ENCODE results near the gene B3GALNT1. TPM values are rescaled to one million over a fixed set of nuclear protein-coding genes. Genes with fewer than 3 reads are reported as not detected.

B3GALNT1 gene
- total RNA-seq, 4 donors from 2014 or later: 4.0 to 9.9 (median 5.7) TPM

DNA sequence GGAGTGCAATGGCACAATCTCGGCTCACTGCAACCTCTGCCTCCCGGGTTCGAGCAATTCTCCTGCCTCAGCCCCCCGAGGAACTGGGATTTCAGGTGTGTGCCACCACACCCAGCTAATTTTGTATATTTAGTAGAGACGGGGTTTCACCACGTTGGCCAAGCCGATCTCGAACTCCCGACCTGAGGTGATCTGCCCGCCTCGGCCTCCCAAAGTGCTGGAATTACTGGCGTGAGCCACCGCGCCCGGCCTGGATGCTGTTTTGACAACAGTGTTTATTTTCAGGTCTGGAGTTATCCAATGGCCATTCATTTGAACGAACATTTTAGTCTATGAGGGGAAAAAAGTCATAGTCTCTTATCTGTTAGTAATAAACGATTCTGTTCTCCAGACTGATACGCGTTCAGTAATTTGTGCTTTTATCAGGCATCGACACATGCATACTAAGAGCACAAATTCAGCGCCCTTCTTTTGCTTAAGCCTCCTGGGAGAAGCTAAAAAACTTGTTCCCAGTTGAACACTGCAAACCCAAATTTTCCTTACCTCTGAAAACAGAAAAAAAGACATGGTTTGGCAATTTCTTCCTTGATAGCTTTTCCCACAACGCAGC, 1.3 kb downstream of the B3GALNT1 start:
- TF ChIP-seq, protein P1, sequence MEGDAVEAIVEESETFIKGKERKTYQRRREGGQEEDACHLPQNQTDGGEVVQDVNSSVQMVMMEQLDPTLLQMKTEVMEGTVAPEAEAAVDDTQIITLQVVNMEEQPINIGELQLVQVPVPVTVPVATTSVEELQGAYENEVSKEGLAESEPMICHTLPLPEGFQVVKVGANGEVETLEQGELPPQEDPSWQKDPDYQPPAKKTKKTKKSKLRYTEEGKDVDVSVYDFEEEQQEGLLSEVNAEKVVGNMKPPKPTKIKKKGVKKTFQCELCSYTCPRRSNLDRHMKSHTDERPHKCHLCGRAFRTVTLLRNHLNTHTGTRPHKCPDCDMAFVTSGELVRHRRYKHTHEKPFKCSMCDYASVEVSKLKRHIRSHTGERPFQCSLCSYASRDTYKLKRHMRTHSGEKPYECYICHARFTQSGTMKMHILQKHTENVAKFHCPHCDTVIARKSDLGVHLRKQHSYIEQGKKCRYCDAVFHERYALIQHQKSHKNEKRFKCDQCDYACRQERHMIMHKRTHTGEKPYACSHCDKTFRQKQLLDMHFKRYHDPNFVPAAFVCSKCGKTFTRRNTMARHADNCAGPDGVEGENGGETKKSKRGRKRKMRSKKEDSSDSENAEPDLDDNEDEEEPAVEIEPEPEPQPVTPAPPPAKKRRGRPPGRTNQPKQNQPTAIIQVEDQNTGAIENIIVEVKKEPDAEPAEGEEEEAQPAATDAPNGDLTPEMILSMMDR (IDR thresholded peaks at IDR 0.05; ENCODE audit: low read depth): no peak

DNA sequence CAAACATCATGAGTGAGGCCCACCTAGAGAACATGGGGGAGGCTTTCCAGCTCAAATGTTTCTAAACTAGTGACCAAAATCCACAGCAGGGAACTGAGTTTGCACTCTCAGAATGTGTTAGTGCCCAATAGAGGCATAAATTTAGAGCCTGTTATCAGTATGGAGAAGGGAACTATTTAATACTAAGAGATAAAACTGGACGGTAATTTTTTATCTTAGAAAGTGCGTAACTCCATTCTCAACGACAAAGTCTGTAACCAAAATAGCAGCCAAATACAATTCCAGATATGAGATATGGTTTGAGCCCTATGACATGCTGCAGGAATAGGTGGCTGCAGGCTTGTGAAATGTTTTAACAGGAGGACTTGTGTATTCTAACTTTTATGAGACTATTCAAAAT, 3.5 kb downstream of the B3GALNT1 start:
- TF ChIP-seq, protein P1 (IDR thresholded peaks at IDR 0.05; ENCODE audit: low read depth): no peak

DNA sequence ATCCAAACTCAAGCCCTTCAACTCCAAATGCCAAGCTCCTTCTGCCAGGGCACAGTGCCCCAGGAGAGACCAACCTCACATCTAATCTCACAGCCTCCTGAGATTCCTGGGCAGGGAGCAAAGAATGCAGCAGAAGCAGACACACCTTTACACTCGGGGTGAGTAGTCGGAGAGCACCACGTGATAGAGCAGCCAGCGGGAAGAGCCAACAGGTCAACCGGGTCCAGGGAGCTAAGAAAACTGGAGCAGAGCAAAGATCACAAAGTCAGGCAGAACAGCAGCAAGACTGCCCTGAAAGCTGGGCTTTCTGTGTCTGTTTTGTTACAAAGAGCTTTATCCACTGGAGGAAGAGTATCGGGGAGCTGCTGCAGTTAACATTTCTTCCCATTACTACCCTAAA, 4.2 kb downstream of the B3GALNT1 start:
- TF ChIP-seq, protein P1 (IDR thresholded peaks at IDR 0.05; ENCODE audit: low read depth): no peak

DNA sequence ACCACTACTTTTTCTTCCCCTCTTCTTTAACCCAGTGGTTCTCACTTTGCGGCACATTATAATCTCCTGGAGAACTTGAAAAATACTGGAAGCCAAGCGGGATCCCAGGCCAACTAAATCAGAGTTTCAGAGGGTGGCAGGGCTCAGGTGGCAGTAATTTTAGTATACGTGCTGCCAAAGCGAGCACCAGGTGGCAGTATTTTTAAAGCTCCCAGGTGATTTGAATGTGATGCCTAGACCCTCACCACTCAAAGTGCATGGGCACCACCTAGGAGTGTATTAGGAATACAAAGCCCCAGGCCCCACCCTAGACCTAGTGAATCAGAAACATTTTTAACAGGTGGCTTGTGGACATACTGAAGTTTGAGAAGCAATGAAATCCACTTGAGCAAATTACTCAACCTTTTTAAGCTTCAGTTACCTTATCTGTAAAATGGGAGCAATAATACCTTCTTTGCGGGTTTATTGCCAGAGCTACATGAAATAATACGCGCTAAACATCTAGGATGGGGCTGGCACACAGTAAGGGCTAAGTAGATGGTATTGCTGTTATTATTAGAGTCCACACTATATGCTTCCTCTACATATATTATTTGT, 8.3 kb downstream of the B3GALNT1 start:
- TF ChIP-seq, protein P1 (IDR thresholded peaks at IDR 0.05; ENCODE audit: low read depth): no peak

DNA sequence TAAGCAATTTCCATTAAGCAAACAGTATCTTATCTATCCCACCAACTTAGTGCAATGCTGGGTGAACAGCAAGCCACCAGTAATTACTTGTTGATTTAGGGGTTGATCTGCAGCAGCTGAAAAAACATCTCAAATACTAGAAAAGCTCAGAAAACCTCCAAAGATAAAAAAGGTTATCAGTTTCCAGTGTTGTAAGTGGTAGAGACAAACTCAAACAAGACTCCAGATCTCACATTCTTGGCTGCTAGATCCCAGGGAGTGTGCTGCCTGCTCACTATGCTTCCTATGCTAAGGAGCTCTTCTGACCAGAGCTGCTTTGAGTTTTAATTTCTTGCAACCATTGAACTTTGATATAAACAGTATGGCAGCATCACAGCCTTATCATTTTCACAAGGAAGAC, 11.3 kb downstream of the B3GALNT1 start:
- TF ChIP-seq, protein P1 (IDR thresholded peaks at IDR 0.05; ENCODE audit: low read depth): no peak

DNA sequence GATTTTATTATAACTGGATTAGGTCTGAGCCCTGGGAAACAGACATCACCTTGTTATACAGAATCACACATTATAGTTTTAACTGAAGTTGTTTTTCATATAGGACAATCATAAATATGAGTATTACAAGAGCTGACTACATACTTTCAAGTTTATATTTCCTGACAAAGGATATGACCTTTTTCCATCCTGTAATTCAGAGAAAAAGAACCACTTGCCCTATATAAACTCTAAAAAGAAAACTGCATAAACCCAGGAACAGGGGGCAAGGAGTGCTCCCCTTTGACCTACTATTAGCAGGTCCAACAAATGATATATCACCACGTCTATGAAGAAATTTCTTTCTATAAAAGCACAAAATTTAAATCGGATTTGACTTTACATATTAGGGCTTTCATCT, 20.9 kb downstream of the B3GALNT1 start:
- TF ChIP-seq, protein P1 (IDR thresholded peaks at IDR 0.05; ENCODE audit: low read depth): no peak

DNA sequence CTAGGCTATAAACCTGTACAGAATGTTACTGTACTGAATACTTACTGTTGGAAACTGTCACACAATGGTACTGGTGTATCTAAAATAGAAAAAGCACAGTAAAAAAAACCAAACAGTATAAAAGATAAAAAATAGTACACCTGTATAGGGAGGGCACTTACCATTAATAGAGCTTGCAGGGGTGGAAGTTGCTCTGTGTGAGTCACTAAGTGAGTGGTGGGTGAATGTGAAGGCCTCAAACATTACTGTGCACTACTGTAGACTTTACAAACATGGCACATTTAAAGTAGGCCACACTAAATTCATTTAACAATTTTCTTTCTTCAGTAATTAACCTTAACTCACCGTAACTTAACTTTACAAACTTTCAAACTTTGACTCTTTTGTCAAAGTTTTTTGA, 22.0 kb downstream of the B3GALNT1 start:
- TF ChIP-seq, protein P1 (IDR thresholded peaks at IDR 0.05; ENCODE audit: low read depth): no peak

Measured in subcutaneous adipose tissue (tissue), 4 donors.